H9 (cell line): Measurements from ENCODE around the gene HAGH. TPM values are rescaled to one million over a fixed set of nuclear protein-coding genes. Genes with fewer than 3 reads are reported as not detected.
A peak's percentile ranks its signal among the peaks of the same experiment; 100 is the strongest.

Source experiments
- DNase-seq: peaks from one replicate; pipeline ENCODE4 v3.0.0-alpha.2; 2017
- H2AFZ ChIP-seq: one replicate; pipeline ENCODE4 v1.6.1; 2013; ENCODE audit warnings: mild to moderate bottlenecking, low read length, control low read depth, moderate library complexity
- H2AK5ac ChIP-seq: 2 replicates; pipeline ENCODE4 v1.6.1; 2013; ENCODE audit warnings: low read length, control low read depth, mixed read lengths; ENCODE audit not compliant: insufficient read length
- H2BK120ac ChIP-seq: one replicate; pipeline ENCODE4 v1.6.1; 2013; ENCODE audit warnings: low read depth, mild to moderate bottlenecking, low read length, control low read depth, inconsistent platforms; ENCODE audit not compliant: poor library complexity, severe bottlenecking
- H2BK12ac ChIP-seq: 2 replicates; pipeline ENCODE4 v1.6.1; 2013; ENCODE audit warnings: low read length, control low read depth, mixed read lengths, low read depth; ENCODE audit not compliant: insufficient read length
- H2BK15ac ChIP-seq: 2 replicates; pipeline ENCODE4 v1.6.1; 2013; ENCODE audit warnings: low read depth, low read length, control low read depth
- H2BK20ac ChIP-seq: one replicate; pipeline ENCODE4 v1.6.1; 2013; ENCODE audit warnings: low read depth, mild to moderate bottlenecking, low read length, control low read depth, inconsistent platforms; ENCODE audit not compliant: poor library complexity, severe bottlenecking
- H2BK5ac ChIP-seq: 2 replicates; pipeline ENCODE4 v1.6.1; 2013; ENCODE audit warnings: low read length, control low read depth, mixed read lengths; ENCODE audit not compliant: insufficient read length
- H3K14ac ChIP-seq: 2 replicates; pipeline ENCODE4 v1.6.1; 2013; ENCODE audit warnings: low read length, control low read depth; ENCODE audit not compliant: insufficient read depth
- H3K18ac ChIP-seq: 2 replicates; pipeline ENCODE4 v1.6.1; 2013; ENCODE audit warnings: low read depth, mild to moderate bottlenecking, mixed read lengths, low read length, control low read depth; ENCODE audit not compliant: insufficient read length
- H3K23ac ChIP-seq: 2 replicates; pipeline ENCODE4 v1.6.1; 2013; ENCODE audit warnings: low read length, control low read depth, mixed read lengths, low read depth; ENCODE audit not compliant: insufficient read length
- H3K23me2 ChIP-seq: 2 replicates; pipeline ENCODE4 v1.6.1; 2013; ENCODE audit warnings: low read depth, mild to moderate bottlenecking, mixed read lengths, low read length, control low read depth; ENCODE audit not compliant: insufficient read length, poor library complexity, severe bottlenecking
- H3K27ac ChIP-seq: 2 replicates; pipeline ENCODE4 v1.5.1; 2013; ENCODE audit warnings: low read length, control low read depth, mixed read lengths, low read depth; ENCODE audit not compliant: insufficient read length
- H3K27me3 ChIP-seq: 2 replicates; pipeline ENCODE4 v1.6.1; 2013; ENCODE audit warnings: low read length, control low read depth, inconsistent platforms; ENCODE audit not compliant: insufficient read depth
- H3K4ac ChIP-seq: 2 replicates; pipeline ENCODE4 v1.6.1; 2013; ENCODE audit warnings: low read depth, mild to moderate bottlenecking, control low read depth, inconsistent platforms, low read length, moderate library complexity
- H3K4me1 ChIP-seq: 2 replicates; pipeline ENCODE4 v1.6.1; 2013; ENCODE audit warnings: low read length, control low read depth, inconsistent platforms; ENCODE audit not compliant: insufficient read depth
- H3K4me2 ChIP-seq: 2 replicates; pipeline ENCODE4 v1.6.1; 2013; ENCODE audit warnings: low read length, control low read depth, mixed read lengths; ENCODE audit not compliant: insufficient read length, insufficient read depth
- H3K56ac ChIP-seq: 2 replicates; pipeline ENCODE4 v1.6.1; 2013; ENCODE audit warnings: low read depth, mild to moderate bottlenecking, mixed read lengths, low read length, control low read depth; ENCODE audit not compliant: insufficient read length
- H3K79me1 ChIP-seq: 2 replicates; pipeline ENCODE4 v1.6.1; 2013; ENCODE audit warnings: low read depth, mild to moderate bottlenecking, moderate library complexity, low read length, control low read depth, inconsistent platforms; ENCODE audit not compliant: insufficient read depth, poor library complexity, severe bottlenecking
- H3K79me2 ChIP-seq: 2 replicates; pipeline ENCODE4 v1.6.1; 2013; ENCODE audit warnings: low read length, control low read depth, inconsistent platforms; ENCODE audit not compliant: insufficient read depth
- H3K9ac ChIP-seq: 2 replicates; pipeline ENCODE4 v1.6.1; 2013; ENCODE audit warnings: low read length, control low read depth, mixed read lengths; ENCODE audit not compliant: insufficient read length; ENCODE audit errors: extremely low read depth
- H3K9me3 ChIP-seq: one replicate; pipeline ENCODE4 v1.6.1; 2013; ENCODE audit warnings: low read depth, low read length, inconsistent platforms; ENCODE audit not compliant: control insufficient read depth
- H3T11ph ChIP-seq: one replicate; pipeline ENCODE4 v1.6.1; 2013; ENCODE audit warnings: mild to moderate bottlenecking, low read length, control low read depth, inconsistent platforms
- H4K20me1 ChIP-seq: one replicate; pipeline ENCODE4 v1.6.1; 2013; ENCODE audit not compliant: control insufficient read depth, insufficient read length, insufficient read depth
- H4K5ac ChIP-seq: 2 replicates; pipeline ENCODE4 v1.6.1; 2013; ENCODE audit warnings: low read depth, mild to moderate bottlenecking, mixed read lengths, low read length, control low read depth; ENCODE audit not compliant: insufficient read length
- H4K8ac ChIP-seq: replicated peaks from 2 replicates; pipeline ENCODE4 v1.6.1; 2013; ENCODE audit warnings: low read length, control low read depth, mixed read lengths, low read depth; ENCODE audit not compliant: insufficient read length
- H4K91ac ChIP-seq: 2 replicates; pipeline ENCODE4 v1.6.1; 2013; ENCODE audit warnings: low read depth, mild to moderate bottlenecking, moderate library complexity, mixed read lengths, low read length, control low read depth; ENCODE audit not compliant: insufficient read length
- H3K27ac Mint-ChIP-seq, 3 experiments: 2 replicates in 2 of 3; 3 replicates in 1 of 3; pipeline ENCODE4 v1.8.0; 2020 to 2021; ENCODE audit warnings: mixed read lengths in 3 of 3, mild to moderate bottlenecking in 1 of 3, moderate library complexity in 1 of 3
- H3K27me3 Mint-ChIP-seq: 2 replicates; pipeline ENCODE4 v1.8.0; 2021; ENCODE audit warnings: low read depth, mild to moderate bottlenecking, moderate library complexity, mixed read lengths
- H3K36me3 Mint-ChIP-seq, 3 experiments: 2 replicates in 2 of 3; 3 replicates in 1 of 3; pipeline ENCODE4 v1.8.0; 2020 to 2021; ENCODE audit warnings: low read depth in 3 of 3, mixed read lengths in 3 of 3; ENCODE audit not compliant: insufficient read depth in 1 of 3
- H3K4me1 Mint-ChIP-seq, 2 experiments: 2 replicates each; pipeline ENCODE4 v1.8.0; 2020; ENCODE audit warnings: mixed read lengths in 2 of 2
- H3K4me3 Mint-ChIP-seq, 2 experiments: 2 replicates in 1 of 2; 3 replicates in 1 of 2; pipeline ENCODE4 v1.8.0; 2020 to 2021; ENCODE audit warnings: mild to moderate bottlenecking in 2 of 2, mixed read lengths in 2 of 2, moderate library complexity in 1 of 2
- H3K9me3 Mint-ChIP-seq, 2 experiments: 2 replicates in 1 of 2; 3 replicates in 1 of 2; pipeline ENCODE4 v1.8.0; 2020; ENCODE audit warnings: mild to moderate bottlenecking in 2 of 2, mixed read lengths in 2 of 2, moderate library complexity in 1 of 2
- CTCF ChIP-seq: fragments of 200-600 bp; sonication (generic); conservative IDR thresholded peaks from 3 replicates; pipeline ENCODE4 v1.8.0; 2021; ENCODE audit warnings: antibody characterized with exemption, mild to moderate bottlenecking
- WGBS: extraction: QIAGEN DNeasy Blood & Tissue Kit; methylation state at CpG from one replicate; pipeline ENCODE4 v1.1.7; 2013; ENCODE audit warnings: missing lambda C conversion rate, low lambda C conversion rate, mixed read lengths; ENCODE audit not compliant: insufficient read length; ENCODE audit errors: extremely low coverage; 5-methylcytosine and 5-hydroxymethylcytosine counted together
- total RNA-seq: library from RNA; stranded (reverse); gene quantifications from 2 replicates; pipeline ENCODE4 v1.2.1, GENCODE V29; 2021

HAGH gene
- total RNA-seq, 1 experiment from 2014 or later: 30.0 TPM

GRCh38 chr16:1762879-1763520 lies 63.6 kb downstream of the HAGH start:
- Histone ChIP-seq H3K18ac (no peak overlapping the region), H3K27ac (no peak overlapping the region), H3K9ac (no peak overlapping the region), H3K4ac (no peak overlapping the region), H3K14ac (no peak overlapping the region), H3K4me1 (no peaks in the 10 kb centered on the region), H4K91ac (no peak overlapping the region), H2BK120ac (no peak overlapping the region), H3K23ac (no peak overlapping the region), H3K79me1 (no peaks in the 10 kb centered on the region), H4K8ac (no peak overlapping the region), H3K4me2 (no peak overlapping the region), H3K27me3 (no peaks in the 10 kb centered on the region), H3K79me2 (no peaks in the 10 kb centered on the region), H3K9me3 (no peaks in the 10 kb centered on the region), H2BK12ac (no peak overlapping the region), H2BK5ac (no peak overlapping the region), H2AFZ (no peak overlapping the region), H4K20me1 (no peaks in the 10 kb centered on the region), H3T11ph (no peak overlapping the region), H2BK15ac (no peak overlapping the region), H3K56ac (no peak overlapping the region), H2BK20ac (no peak overlapping the region), H2AK5ac (no peak overlapping the region), H4K5ac (no peak overlapping the region), H3K23me2 (peaks cover 3% of the 10 kb centered on the region)
- H3K27me3 Mint-ChIP-seq: no peaks in the 10 kb centered on the region
- WGBS: no CpG with 5 or more reads among the region's 24 CpGs
- H3K9me3 Mint-ChIP-seq: no peaks in the 10 kb centered on the region
- H3K4me1 Mint-ChIP-seq: no peaks in the 10 kb centered on the region
- DNase-seq: peak; percentile 45
- no peak overlapping the region for H3K27ac Mint-ChIP-seq
- no peak overlapping the region for H3K4me3 Mint-ChIP-seq
- peaks cover 7 to 34% (median 22%) of the 10 kb centered on the region in 3 experiments; a peak in 6 of 7 replicates for H3K36me3 Mint-ChIP-seq
- no peak for TF ChIP-seq CTCF
